B cell (primary cell): ENCODE measurements around the gene MTX1.
"Not testable (repeated sequence)": the region's sequence is repeated elsewhere in the genome, so short reads cannot be mapped to it uniquely, and the experiment has no call there.

Source experiments
- CTCF ChIP-seq: fragments of 200-600 bp; IDR thresholded peaks from one replicate; pipeline ENCODE4 v1.8.0; 2022; ENCODE audit warnings: antibody characterized with exemption, mild to moderate bottlenecking
- EZH2 ChIP-seq: IDR thresholded peaks from 2 replicates; pipeline ENCODE4 v1.6.1; 2012; ENCODE audit warnings: borderline replicate concordance, low read depth, mild to moderate bottlenecking, moderate library complexity, low read length; ENCODE audit not compliant: insufficient read depth, poor library complexity, severe bottlenecking

- not testable (repeated sequence) for TF ChIP-seq CTCF, EZH2
Measured at GRCh38 chr1:155164625-155165024, 43.9 kb upstream of the MTX1 start.
